ENCODE measurements around the gene SIRT7. TPM values are rescaled to one million over a fixed set of nuclear protein-coding genes. Genes with fewer than 3 reads are reported as not detected.

The SIRT7 gene
- total RNA-seq, 1 experiment from 2014 or later, result 24.2 TPM

- TF ChIP-seq ZNF423 (CRISPR knock-in tag; IDR thresholded peaks at IDR 0.05) (no peak), ZNF281 (CRISPR knock-in tag; IDR thresholded peaks at IDR 0.05) (no peak), ATF6 (CRISPR knock-in tag; IDR thresholded peaks at IDR 0.05) (no peak; the same call in 1 of the 2 replicates), KAT7 (CRISPR knock-in tag; IDR thresholded peaks at IDR 0.05; ENCODE audit: borderline replicate concordance) (no peak), ZBTB21 (CRISPR knock-in tag; IDR thresholded peaks at IDR 0.05; ENCODE audit: borderline replicate concordance) (no peak), STAT6 (CRISPR knock-in tag; conservative IDR thresholded peaks at IDR 0.05; ENCODE audit: low read depth) (no peak), ESRRA (CRISPR knock-in tag; IDR thresholded peaks at IDR 0.05; ENCODE audit: borderline replicate concordance) (no peak; the same call in 1 of the 2 replicates), TEAD1 (CRISPR knock-in tag; IDR thresholded peaks at IDR 0.05) (0 out of 2 replicates have a peak, but pooled peaks have one; percentile 59), MLX (CRISPR knock-in tag; IDR thresholded peaks at IDR 0.05) (0 out of 2 replicates have a peak, but pooled peaks have one; percentile 42), ZNF317 (CRISPR knock-in tag; IDR thresholded peaks at IDR 0.05; ENCODE audit: borderline replicate concordance, low read depth) (no peak), ZSCAN18 (CRISPR knock-in tag; IDR thresholded peaks at IDR 0.05) (no peak), NR2C2 (CRISPR knock-in tag; IDR thresholded peaks at IDR 0.05) (0 out of 2 replicates have a peak, but pooled peaks have one; percentile 9), MYBL2 (CRISPR knock-in tag; IDR thresholded peaks at IDR 0.05) (no peak; the same call in 1 of the 2 replicates), FOXK1 (CRISPR knock-in tag; IDR thresholded peaks at IDR 0.05) (0 out of 2 replicates have a peak, but pooled peaks have one; percentile 13), NFE2L1 (CRISPR knock-in tag; IDR thresholded peaks at IDR 0.05) (no peak), TCF7 (CRISPR knock-in tag; IDR thresholded peaks at IDR 0.05; ENCODE audit: low read depth) (no peak), HMGA2 (CRISPR knock-in tag; IDR thresholded peaks at IDR 0.05) (no peak), ETV6 (CRISPR knock-in tag; IDR thresholded peaks at IDR 0.05) (no peak), HMGXB4 (CRISPR knock-in tag; IDR thresholded peaks at IDR 0.05) (no peak), NR1H2 (CRISPR knock-in tag; IDR thresholded peaks at IDR 0.05) (0 out of 2 replicates have a peak, but pooled peaks have one; percentile 14), OVOL2 (CRISPR knock-in tag; IDR thresholded peaks at IDR 0.05; ENCODE audit: borderline replicate concordance) (no peak), USF2 (CRISPR knock-in tag; IDR thresholded peaks at IDR 0.05) (0 out of 2 replicates have a peak, but pooled peaks have one; percentile 24), FOXP1 (CRISPR knock-in tag; IDR thresholded peaks at IDR 0.05; ENCODE audit: borderline replicate concordance) (no peak; the same call in 1 of the 2 replicates), EMX1 (CRISPR knock-in tag; IDR thresholded peaks at IDR 0.05) (peak; percentile 50; the same call in 1 of the 2 replicates)
Observed at GRCh38 chr17:81867170-81867990, 50.6 kb downstream of the SIRT7 start (continued).
